Omental fat pad (tissue), 4 donors: ENCODE results near the gene ABCB11. TPM values are rescaled to one million over a fixed set of nuclear protein-coding genes. Genes with fewer than 3 reads are reported as not detected.

ENCODE experiments used
- ATAC-seq: fragments of 150-250 bp; one replicate; pipeline ENCODE4 v1.9.1; 2016; ENCODE audit warnings: mild to moderate bottlenecking, moderate library complexity; ENCODE audit not compliant: low FRiP score
- DNase-seq: peaks from one replicate; pipeline ENCODE4 v3.0.0-alpha.2; 2019; ENCODE audit warnings: low spot score
- total RNA-seq, 4 donors: library from RNA; depleted of rRNA; stranded (reverse); fragments of >200 nt; gene quantifications; one replicate each; pipeline ENCODE4 v1.1.0, GENCODE V29; 2016
- TF ChIP-seq, protein P1 (sequence below), 3 donors: fragments of 450-650 bp; IDR thresholded peaks; one replicate each; pipeline ENCODE4 v1.5.1; 2016 to 2017; ENCODE audit warnings: antibody characterized with exemption in 3 of 3, mild to moderate bottlenecking in 3 of 3, moderate library complexity in 2 of 3

Gene ABCB11
- total RNA-seq, 4 donors from 2014 or later: 0.24 to 1.2 (median 0.66) TPM

DNA sequence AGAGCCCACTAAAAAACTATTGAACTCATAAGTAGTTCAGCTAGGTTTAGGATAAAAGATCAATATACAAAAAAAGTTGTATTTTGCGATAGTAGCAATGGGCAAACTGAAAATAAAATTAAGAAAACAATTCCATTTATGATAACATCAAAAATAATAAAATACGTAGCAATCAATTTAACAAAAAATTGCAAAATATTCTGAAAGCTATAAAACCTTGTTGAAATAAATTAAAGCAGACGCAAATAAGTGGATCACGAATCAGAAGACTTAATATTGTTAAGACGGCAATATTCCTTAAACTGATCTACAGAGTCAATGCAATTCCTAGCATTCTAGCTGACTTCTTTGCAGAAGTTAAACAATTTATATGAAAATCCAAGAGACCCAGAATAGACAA lies 24.5 kb downstream of the ABCB11 start:
- ATAC-seq (no peak), DNase-seq (no peak)
- TF ChIP-seq, protein P1, sequence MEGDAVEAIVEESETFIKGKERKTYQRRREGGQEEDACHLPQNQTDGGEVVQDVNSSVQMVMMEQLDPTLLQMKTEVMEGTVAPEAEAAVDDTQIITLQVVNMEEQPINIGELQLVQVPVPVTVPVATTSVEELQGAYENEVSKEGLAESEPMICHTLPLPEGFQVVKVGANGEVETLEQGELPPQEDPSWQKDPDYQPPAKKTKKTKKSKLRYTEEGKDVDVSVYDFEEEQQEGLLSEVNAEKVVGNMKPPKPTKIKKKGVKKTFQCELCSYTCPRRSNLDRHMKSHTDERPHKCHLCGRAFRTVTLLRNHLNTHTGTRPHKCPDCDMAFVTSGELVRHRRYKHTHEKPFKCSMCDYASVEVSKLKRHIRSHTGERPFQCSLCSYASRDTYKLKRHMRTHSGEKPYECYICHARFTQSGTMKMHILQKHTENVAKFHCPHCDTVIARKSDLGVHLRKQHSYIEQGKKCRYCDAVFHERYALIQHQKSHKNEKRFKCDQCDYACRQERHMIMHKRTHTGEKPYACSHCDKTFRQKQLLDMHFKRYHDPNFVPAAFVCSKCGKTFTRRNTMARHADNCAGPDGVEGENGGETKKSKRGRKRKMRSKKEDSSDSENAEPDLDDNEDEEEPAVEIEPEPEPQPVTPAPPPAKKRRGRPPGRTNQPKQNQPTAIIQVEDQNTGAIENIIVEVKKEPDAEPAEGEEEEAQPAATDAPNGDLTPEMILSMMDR (IDR thresholded peaks at IDR 0.05): no peak

DNA sequence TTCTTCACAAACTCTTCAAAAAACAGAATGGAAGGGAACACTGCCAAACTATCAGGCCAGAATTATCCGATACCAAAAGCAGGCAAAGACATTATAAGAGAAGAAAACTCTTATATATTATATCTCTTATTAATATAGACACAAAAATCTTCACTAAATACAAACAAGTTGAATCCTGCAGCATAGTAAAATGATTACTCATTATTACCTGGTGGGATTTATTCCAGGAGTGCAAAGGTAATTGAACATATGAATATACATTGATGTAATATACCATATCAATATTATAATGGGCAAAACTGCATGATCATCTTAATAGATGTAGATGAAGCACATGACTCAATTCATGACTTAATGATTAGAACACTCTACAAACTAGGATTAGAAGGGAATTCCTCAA lies 25.1 kb downstream of the ABCB11 start:
- ATAC-seq: no peak
- DNase-seq: no peak
- TF ChIP-seq, protein P1 (IDR thresholded peaks at IDR 0.05): no peak

GRCh38 chr2:169005080-169005598 lies 26.0 kb downstream of the ABCB11 start:
- ATAC-seq (no peak), DNase-seq (no peak)
- TF ChIP-seq, protein P1 (IDR thresholded peaks at IDR 0.05): no peak

DNA sequence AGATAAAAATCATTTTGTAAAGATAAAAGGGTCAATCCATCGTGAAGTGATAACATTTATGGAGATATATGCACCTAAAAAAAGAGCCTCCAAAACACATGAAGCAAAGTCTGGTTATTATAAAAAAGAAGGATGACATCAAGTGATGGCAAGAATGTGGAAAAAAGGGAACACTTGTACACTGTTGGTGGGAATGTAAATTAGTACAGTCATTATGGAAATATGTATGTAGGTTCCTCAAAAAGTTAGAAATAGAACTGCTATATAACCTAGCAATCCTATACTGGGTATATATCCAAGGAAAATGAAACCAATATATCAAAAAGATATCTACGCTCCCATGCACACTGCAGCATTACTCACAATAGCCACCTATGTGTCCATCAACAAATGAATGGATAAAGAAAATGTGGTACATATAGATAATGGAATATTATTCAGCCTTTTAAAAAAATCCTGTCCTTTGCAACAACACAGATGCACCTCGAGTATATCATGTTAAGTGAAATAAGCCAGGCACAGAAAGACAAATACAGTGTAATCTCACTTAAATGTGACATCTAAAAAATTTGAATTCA lies 28.9 kb downstream of the ABCB11 start:
- TF ChIP-seq, protein P1 (IDR thresholded peaks at IDR 0.05): no peak
- ATAC-seq (no peak), DNase-seq (no peak)

- DNase-seq (no peak), ATAC-seq (no peak)
- TF ChIP-seq, protein P1 (IDR thresholded peaks at IDR 0.05): no peak
These were observed 29.9 kb downstream of the ABCB11 start for GRCh38 chr2:169001116-169001815.

DNA sequence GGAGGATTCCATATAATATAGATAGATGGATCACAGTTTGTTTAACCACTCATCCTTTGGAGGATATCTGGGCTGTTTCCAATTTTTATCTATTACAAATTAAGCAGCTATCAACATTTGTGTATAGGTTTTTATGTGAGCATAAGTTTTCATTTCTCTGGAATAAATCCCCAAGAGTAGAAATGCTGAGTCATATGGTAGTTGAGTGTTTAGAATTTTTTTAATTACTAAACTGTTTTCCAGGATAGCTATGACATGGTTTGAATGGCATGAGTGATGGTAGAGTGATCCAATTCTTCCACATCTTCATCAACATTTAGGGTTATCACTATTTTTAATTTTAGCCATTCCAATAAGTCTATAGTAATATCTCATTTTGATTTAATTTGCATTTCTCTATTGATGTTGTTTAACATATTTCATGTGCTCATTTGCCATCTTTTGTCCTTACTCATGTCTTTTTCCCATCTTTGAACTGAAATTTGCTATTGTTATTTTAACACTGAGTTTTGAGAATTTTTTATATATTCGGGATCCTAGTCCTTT lies 31.4 kb downstream of the ABCB11 start:
- ATAC-seq (no peak), DNase-seq (no peak)
- TF ChIP-seq, protein P1 (IDR thresholded peaks at IDR 0.05): no peak
